Measurements from ENCODE around the gene FMO4.

DNA sequence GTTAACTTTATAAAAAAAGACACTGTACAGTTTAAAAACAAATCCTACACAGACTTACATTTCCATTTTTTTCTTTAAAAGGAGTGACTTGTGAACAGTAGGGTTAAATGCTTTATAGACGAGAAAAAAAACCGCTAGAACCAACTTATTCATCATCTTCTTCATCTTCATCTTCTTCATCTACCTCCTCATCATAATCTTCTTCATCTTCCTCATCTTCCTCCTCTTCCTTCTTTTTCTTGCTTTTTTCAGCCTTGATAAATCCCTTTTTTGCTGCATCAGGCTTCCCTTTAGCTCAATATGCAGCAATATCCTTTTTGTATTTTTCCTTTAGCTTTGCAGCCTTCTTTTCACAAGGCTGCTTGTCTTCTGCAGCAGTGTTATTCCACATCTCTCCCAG, 43.2 kb upstream of the FMO4 start:
- TF ChIP-seq, protein P1, sequence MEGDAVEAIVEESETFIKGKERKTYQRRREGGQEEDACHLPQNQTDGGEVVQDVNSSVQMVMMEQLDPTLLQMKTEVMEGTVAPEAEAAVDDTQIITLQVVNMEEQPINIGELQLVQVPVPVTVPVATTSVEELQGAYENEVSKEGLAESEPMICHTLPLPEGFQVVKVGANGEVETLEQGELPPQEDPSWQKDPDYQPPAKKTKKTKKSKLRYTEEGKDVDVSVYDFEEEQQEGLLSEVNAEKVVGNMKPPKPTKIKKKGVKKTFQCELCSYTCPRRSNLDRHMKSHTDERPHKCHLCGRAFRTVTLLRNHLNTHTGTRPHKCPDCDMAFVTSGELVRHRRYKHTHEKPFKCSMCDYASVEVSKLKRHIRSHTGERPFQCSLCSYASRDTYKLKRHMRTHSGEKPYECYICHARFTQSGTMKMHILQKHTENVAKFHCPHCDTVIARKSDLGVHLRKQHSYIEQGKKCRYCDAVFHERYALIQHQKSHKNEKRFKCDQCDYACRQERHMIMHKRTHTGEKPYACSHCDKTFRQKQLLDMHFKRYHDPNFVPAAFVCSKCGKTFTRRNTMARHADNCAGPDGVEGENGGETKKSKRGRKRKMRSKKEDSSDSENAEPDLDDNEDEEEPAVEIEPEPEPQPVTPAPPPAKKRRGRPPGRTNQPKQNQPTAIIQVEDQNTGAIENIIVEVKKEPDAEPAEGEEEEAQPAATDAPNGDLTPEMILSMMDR (IDR thresholded peaks at IDR 0.05), result no peak
- TF ChIP-seq POLR2A (IDR thresholded peaks at IDR 0.05), result no peak
- TF ChIP-seq POLR2AphosphoS5 (IDR thresholded peaks at IDR 0.05), result no peak
